OCI-LY1 (cell line): Measurements from ENCODE around the gene ZNF33A.
"Not testable (repeated sequence)": the region's sequence is repeated elsewhere in the genome, so short reads cannot be mapped to it uniquely, and the experiment has no call there.

Source experiments
- H2AFZ ChIP-seq: fragments of 200-600 bp; sonication (generic), shearing (Covaris generic); 2 replicates; pipeline ENCODE4 v1.6.0; 2014; ENCODE audit warnings: antibody characterized with exemption, mild to moderate bottlenecking, low read length
- H3F3A ChIP-seq: fragments of 200-600 bp; sonication (generic), shearing (Covaris generic); 2 replicates; pipeline ENCODE4 v1.6.0; 2014; ENCODE audit warnings: mild to moderate bottlenecking, antibody characterized with exemption, low read length, moderate library complexity; ENCODE audit not compliant: insufficient read depth
- H3K27ac ChIP-seq: fragments of 200-600 bp; sonication (generic); 2 replicates; pipeline ENCODE4 v1.5.1; 2014; ENCODE audit warnings: low read length, mixed run types, mild to moderate bottlenecking, low read depth; ENCODE audit not compliant: poor library complexity, severe bottlenecking
- H3K27me3 ChIP-seq: fragments of 200-600 bp; sonication (generic); 2 replicates; pipeline ENCODE4 v1.6.0; 2014; ENCODE audit warnings: antibody characterized with exemption, mild to moderate bottlenecking, low read length, moderate library complexity; ENCODE audit not compliant: insufficient read depth
- H3K36me3 ChIP-seq: fragments of 200-600 bp; sonication (generic); 2 replicates; pipeline ENCODE4 v1.6.1; 2014; ENCODE audit warnings: mild to moderate bottlenecking, antibody characterized with exemption, low read length, moderate library complexity, mixed read lengths; ENCODE audit not compliant: insufficient read depth
- H3K4me1 ChIP-seq: fragments of 200-600 bp; sonication (generic); 2 replicates; pipeline ENCODE4 v1.5.1; 2014; ENCODE audit warnings: mild to moderate bottlenecking, low read length, moderate library complexity; ENCODE audit not compliant: insufficient read depth, severe bottlenecking
- H3K4me2 ChIP-seq: fragments of 200-600 bp; sonication (generic), shearing (Covaris generic); 2 replicates; pipeline ENCODE4 v1.6.1; 2014; ENCODE audit warnings: low read length
- H3K4me3 ChIP-seq: fragments of 200-600 bp; sonication (generic); 2 replicates; pipeline ENCODE4 v1.5.1; 2014; ENCODE audit warnings: low read length, low read depth, mild to moderate bottlenecking, mixed read lengths; ENCODE audit not compliant: poor library complexity, severe bottlenecking
- H3K79me2 ChIP-seq: fragments of 200-600 bp; shearing (Covaris generic); 2 replicates; pipeline ENCODE4 v1.6.1; 2016; ENCODE audit warnings: mixed run types, low read length, mixed read lengths; ENCODE audit not compliant: insufficient read depth
- H3K9ac ChIP-seq: fragments of 200-600 bp; sonication (generic), shearing (Covaris generic); 2 replicates; pipeline ENCODE4 v1.6.1; 2014; ENCODE audit warnings: mild to moderate bottlenecking, low read length, mixed read lengths
- H3K9me2 ChIP-seq: fragments of 200-600 bp; sonication (generic), shearing (Covaris generic); 2 replicates; pipeline ENCODE4 v1.6.1; 2014; ENCODE audit warnings: low read depth, mild to moderate bottlenecking, low read length, mixed read lengths
- H3K9me3 ChIP-seq: fragments of 200-600 bp; shearing (Covaris generic); 2 replicates; pipeline ENCODE4 v1.6.1; 2014; ENCODE audit warnings: low read length, mixed read lengths
- H4K20me1 ChIP-seq: fragments of 200-600 bp; sonication (generic), shearing (Covaris generic); 2 replicates; pipeline ENCODE4 v1.6.0; 2016; ENCODE audit warnings: mild to moderate bottlenecking, low read length; ENCODE audit not compliant: insufficient read depth
- CTCF ChIP-seq: fragments of 200-600 bp; sonication (generic), shearing (Covaris generic); IDR thresholded peaks from 2 replicates; pipeline ENCODE4 v1.5.1; 2017; ENCODE audit warnings: mild to moderate bottlenecking, antibody characterized with exemption, low read length, moderate library complexity, mixed read lengths
- EZH2 ChIP-seq: fragments of 200-600 bp; sonication (generic), shearing (Covaris generic); IDR thresholded peaks from 2 replicates; pipeline ENCODE4 v1.8.0; 2017; ENCODE audit warnings: borderline replicate concordance, mixed run types, mild to moderate bottlenecking, antibody characterized with exemption, low read length, moderate library complexity, mixed read lengths

The ZNF33A gene

GRCh38 chr10:38070501-38070900, 60.0 kb downstream of the ZNF33A start:
- no peak overlapping the region for H3K9ac ChIP-seq
- H2AFZ ChIP-seq = no peak overlapping the region
- H3K9me2 ChIP-seq = no peaks in the 10 kb centered on the region
- no peak for TF ChIP-seq EZH2
- TF ChIP-seq CTCF = no peak
- no peak overlapping the region for H3K4me3 ChIP-seq
- H3K27me3 ChIP-seq = no peaks in the 10 kb centered on the region
- no peak overlapping the region for H3K4me2 ChIP-seq
- no peaks in the 10 kb centered on the region for H3K9me3 ChIP-seq
- no peak overlapping the region for H3K27ac ChIP-seq
- H4K20me1 ChIP-seq = no peaks in the 10 kb centered on the region
- no peaks in the 10 kb centered on the region for H3K36me3 ChIP-seq
- H3K4me1 ChIP-seq = no peaks in the 10 kb centered on the region
- H3F3A ChIP-seq = no peaks in the 10 kb centered on the region
- H3K79me2 ChIP-seq = no peaks in the 10 kb centered on the region

- H3K79me2 ChIP-seq = no peaks in the 10 kb centered on the region
- TF ChIP-seq EZH2 (no peak), CTCF (no peak)
- no peaks in the 10 kb centered on the region for H3K36me3 ChIP-seq
- no peaks in the 10 kb centered on the region for H3F3A ChIP-seq
- no peak overlapping the region for H3K27ac ChIP-seq
- no peak overlapping the region for H3K4me3 ChIP-seq
- H3K4me2 ChIP-seq = no peak overlapping the region
- H3K4me1 ChIP-seq = no peaks in the 10 kb centered on the region
- H3K9me2 ChIP-seq = no peaks in the 10 kb centered on the region
- no peak overlapping the region for H3K9ac ChIP-seq
- no peaks in the 10 kb centered on the region for H4K20me1 ChIP-seq
- peaks cover 8% of the 10 kb centered on the region for H3K9me3 ChIP-seq
- H2AFZ ChIP-seq = no peak overlapping the region
- no peaks in the 10 kb centered on the region for H3K27me3 ChIP-seq
These were observed 62.1 kb downstream of the ZNF33A start for GRCh38 chr10:38072552-38072951.

GRCh38 chr10:38076687-38077086, 66.2 kb downstream of the ZNF33A start:
- H3F3A ChIP-seq = no peaks in the 10 kb centered on the region
- no peak for TF ChIP-seq EZH2

GRCh38 chr10:38093318-38093717, 82.8 kb downstream of the ZNF33A start:
- not testable (repeated sequence) for H3K9me3 ChIP-seq, H4K20me1 ChIP-seq, H3K9me2 ChIP-seq, H3K27me3 ChIP-seq, H3K4me2 ChIP-seq, H3F3A ChIP-seq, H2AFZ ChIP-seq, H3K27ac ChIP-seq, H3K79me2 ChIP-seq, H3K9ac ChIP-seq
- peaks cover 17% of the 10 kb centered on the region for H3K4me1 ChIP-seq
- peaks cover 34% of the 10 kb centered on the region for H3K36me3 ChIP-seq
- peak overlapping the region; percentile 93 for H3K4me3 ChIP-seq

More at GRCh38 chr10:38076687-38077086, 66.2 kb downstream of the ZNF33A start:
- H3K4me1 ChIP-seq = no peaks in the 10 kb centered on the region
- peaks cover 8% of the 10 kb centered on the region for H3K9me3 ChIP-seq
- H3K79me2 ChIP-seq = no peaks in the 10 kb centered on the region
- H3K4me2 ChIP-seq = no peak overlapping the region
- no peak overlapping the region for H3K27ac ChIP-seq
- no peaks in the 10 kb centered on the region for H3K27me3 ChIP-seq
- no peak overlapping the region for H2AFZ ChIP-seq
- H4K20me1 ChIP-seq = no peaks in the 10 kb centered on the region
- H3K9ac ChIP-seq = no peak overlapping the region
- H3K36me3 ChIP-seq = no peaks in the 10 kb centered on the region
- no peaks in the 10 kb centered on the region for H3K9me2 ChIP-seq
- H3K4me3 ChIP-seq = no peak overlapping the region
